NK-92 (cell line): ENCODE measurements around the gene CAMKMT.

Experiments used
- DNase-seq: peaks from one replicate; lab custom pipeline; 2025; ENCODE audit not compliant: unreplicated experiment; lab: John Stamatoyannopoulos, UW

CAMKMT gene

DNA sequence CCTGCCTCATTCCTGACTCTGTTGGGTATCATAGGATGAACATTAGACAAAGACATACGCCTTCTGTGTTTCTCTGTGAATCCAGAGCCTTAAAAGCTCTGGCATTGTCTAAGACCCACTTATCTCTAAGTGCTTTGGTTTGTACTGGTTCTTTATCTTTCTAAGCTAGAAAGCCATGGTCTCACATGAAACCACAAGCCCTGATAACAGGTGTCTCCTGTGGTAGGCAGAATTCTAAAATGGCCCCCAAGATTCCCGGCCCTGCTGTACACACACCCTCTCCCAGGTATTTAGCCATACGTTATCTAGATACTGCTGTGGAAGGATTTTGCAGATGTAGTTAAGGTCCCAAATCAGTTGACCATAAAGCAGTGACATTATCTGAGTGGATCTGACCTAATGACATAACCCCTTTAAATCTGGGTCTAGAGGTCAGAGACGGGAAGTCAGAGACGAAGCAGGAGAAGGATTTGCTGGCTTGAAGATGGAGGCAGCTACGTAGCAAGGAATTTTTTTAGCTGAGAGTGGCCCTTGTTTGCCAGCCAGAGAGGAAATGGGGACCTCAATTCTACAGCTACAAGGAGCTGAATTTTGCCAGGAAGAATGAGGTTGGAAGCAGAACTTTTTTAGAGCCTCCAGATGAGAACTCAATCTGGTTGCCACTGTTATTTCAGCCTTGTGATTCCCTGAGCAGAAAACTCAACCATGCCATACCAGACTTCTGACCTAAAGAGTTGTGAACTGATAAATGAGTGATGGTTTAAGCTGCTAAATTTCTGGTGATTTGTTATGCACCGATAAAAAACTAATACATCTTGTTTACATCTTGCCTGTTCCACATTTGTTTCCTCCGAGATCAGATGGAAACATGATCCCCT lies 186.7 kb downstream of the CAMKMT start:
- DNase-seq, result no peak

DNA sequence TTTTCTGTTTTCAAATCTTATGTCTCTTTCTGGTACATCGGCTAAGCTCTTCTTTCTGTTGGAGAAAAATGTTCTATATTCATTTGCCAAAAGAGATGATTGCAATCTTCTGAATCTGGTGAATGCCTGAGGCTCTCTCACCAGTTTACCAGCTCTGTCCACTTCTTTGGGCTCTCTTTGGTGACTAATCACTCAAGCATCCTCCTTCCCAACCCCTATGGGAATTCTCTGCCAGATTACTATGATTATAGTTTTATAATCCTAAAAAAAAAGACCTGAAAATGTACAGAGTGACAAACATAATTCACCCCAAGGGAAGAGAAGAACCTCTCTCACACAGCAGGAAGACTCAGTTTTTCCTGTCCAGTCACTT lies 187.3 kb downstream of the CAMKMT start:
- no peak for DNase-seq

- no peak for DNase-seq
Observed at GRCh38 chr2:44549856-44550255, 188.1 kb downstream of the CAMKMT start.

GRCh38 chr2:44550561-44550960 lies 188.8 kb downstream of the CAMKMT start:
- DNase-seq, result no peak

DNA sequence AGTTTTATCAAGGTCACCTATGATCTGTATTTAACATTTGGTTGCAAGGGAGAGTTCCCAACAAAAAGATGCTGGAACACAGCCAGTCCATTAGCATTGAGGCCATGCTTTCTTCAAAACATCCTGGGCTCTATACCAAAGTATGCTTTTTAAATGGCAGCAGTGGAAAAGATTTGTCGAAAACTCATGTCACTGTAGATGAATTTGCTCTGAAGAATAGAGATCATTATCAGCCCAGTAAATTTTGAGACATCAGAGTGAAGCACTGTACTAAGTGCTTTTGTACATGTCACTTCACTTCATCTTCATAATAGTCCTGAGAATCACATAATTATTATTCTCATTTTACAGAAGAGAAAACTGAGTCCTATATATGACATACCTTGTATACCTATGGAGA lies 189.8 kb downstream of the CAMKMT start:
- no peak for DNase-seq

GRCh38 chr2:44553456-44553855 lies 191.7 kb downstream of the CAMKMT start:
- no peak for DNase-seq

- no peak for DNase-seq
Observed at GRCh38 chr2:44555700-44556099, 194.0 kb downstream of the CAMKMT start.

GRCh38 chr2:44559108-44559507 lies 197.4 kb downstream of the CAMKMT start:
- DNase-seq, result no peak

- no peak for DNase-seq
Observed at GRCh38 chr2:44560352-44560751, 198.6 kb downstream of the CAMKMT start.

DNA sequence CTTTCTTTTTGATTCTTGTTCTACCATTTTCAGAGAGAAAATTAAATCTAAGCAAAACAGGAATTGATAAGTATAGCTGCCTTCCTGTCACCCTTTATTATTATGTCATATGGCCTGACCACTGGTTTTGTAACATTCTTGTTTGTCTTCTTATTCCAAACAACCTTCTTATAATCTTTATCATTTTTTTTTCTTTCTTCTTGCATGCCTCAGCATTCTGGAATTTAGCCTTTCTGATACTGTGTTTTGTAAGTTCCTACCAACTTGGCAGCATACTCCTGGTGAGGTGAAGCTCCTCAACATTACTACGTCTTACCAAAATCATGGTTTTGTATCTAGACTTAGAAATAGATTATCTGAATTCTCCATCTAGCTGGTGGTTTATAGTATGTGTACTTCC lies 199.2 kb downstream of the CAMKMT start:
- DNase-seq, result no peak

DNA sequence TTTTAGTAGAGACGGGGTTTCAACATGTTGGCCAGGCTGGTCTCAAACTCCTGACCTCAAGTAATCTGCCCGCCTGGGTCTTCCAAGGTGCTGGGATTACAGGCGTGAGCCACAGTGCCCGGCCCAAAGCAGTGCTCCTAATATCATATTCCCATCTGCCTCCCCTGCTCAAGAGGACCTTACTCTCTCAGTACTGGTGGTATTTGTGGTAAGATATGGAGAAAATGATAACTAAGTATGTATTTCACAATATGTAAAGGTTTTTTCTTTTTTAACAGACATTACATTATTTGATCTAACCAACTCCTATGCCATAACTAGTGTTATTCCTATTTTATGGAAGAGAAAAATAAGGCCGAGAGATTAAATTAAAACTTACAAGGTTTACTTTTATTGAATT lies 201.0 kb downstream of the CAMKMT start:
- no peak for DNase-seq

- no peak for DNase-seq
Observed at GRCh38 chr2:44564752-44565151, 203.0 kb downstream of the CAMKMT start.

DNA sequence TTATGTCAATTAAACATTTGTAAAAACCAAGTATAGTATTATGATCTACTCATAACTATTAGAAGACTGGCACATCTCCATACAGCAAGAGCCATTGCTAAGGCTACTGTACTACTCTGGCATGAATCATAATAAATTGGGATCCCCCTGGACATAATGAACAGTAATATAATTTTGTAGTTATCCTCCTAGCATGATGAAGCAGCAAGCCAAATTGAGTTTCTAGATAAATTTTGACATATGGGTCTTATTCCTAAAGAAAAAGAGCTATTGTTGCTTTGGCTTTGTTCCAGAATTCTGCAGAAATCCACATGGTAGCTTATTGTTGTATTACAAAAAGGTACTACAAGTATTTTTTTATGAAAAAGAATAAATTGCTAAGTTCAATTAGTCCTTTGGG lies 204.3 kb downstream of the CAMKMT start:
- DNase-seq, result no peak

GRCh38 chr2:44569491-44569890 lies 207.7 kb downstream of the CAMKMT start:
- DNase-seq, result no peak

GRCh38 chr2:44570271-44570670 lies 208.5 kb downstream of the CAMKMT start:
- DNase-seq, result no peak

DNA sequence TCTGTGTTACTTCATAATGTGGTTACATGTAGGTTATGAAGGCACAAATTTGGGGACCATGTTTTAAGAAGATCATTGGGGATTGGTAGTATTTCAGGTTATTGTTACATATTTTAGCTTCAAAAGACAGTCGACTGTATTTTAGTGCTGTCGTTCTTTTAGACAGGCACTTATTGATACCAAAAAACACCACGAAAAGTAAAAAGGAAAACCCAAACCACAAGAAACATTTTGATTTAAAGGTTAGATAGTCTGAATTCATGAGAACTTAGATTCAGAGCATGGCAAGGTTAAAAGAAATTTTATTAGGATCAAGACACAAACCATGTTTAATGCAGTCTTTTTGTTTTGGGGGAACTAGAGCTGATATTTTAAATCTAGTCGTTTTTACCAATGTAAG lies 209.0 kb downstream of the CAMKMT start:
- no peak for DNase-seq

GRCh38 chr2:44572196-44572900 lies 210.6 kb downstream of the CAMKMT start:
- no peak for DNase-seq

GRCh38 chr2:44573996-44574395 lies 212.2 kb downstream of the CAMKMT start:
- no peak for DNase-seq

DNA sequence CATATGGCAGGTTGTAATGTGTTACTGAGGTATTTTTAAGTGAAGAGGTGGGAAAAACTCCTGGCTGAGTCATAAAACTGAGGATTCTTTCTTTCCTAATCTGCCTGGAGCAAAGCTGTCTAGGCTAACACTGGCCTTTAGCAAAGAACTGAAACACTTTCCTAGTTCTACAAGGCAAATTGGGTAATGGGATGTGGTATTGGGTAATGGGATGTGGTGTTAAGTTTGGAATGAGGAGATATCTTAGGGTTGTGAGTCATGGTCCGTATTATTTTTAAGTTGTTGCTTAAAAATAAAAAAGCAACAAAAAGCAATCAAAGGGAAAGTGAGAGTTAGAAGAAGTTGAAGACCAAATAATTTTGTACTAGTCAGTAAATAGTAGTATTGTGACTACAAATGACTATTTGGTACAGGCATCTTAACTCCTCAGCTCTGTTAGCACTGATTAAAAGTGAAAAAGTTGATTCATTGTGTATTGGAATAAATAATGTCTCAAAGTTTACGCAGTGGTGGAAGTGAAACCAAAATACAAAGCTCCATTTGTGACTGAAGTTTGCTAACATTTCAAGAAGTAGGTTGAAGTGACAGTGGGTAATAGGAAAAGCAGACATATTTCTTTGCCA lies 216.8 kb downstream of the CAMKMT start:
- no peak for DNase-seq

- no peak for DNase-seq
Observed at GRCh38 chr2:44579115-44579836, 217.5 kb downstream of the CAMKMT start.

DNA sequence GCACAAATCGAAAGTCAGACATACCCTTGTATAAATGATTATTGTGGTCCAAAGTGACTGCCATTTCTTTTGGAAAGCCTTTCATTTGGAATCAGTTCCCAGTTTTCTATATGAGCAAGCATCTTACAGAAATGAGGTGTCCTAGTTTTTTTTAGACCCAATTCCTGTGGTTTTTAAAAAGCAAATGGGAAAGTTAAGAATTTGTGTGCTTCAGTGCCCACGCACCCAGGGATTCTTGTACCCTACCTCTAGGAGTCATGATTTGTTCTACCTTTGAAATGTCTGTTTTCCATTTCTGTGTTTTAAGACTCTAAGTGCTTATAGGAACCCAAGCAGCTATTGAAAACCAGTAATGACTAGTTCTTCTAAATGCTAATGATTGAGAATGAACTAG lies 218.1 kb downstream of the CAMKMT start:
- no peak for DNase-seq
